ENCODE results near the gene CUBN. TPM values are rescaled to one million over a fixed set of nuclear protein-coding genes. Genes with fewer than 3 reads are reported as not detected.

Gene CUBN
- total and polyA plus RNA-seq, 2 of the 13 experiments (the other 11 are each of a cell fraction or from before 2014, with no cell fraction given), result 0.27 to 0.32 TPM

DNA sequence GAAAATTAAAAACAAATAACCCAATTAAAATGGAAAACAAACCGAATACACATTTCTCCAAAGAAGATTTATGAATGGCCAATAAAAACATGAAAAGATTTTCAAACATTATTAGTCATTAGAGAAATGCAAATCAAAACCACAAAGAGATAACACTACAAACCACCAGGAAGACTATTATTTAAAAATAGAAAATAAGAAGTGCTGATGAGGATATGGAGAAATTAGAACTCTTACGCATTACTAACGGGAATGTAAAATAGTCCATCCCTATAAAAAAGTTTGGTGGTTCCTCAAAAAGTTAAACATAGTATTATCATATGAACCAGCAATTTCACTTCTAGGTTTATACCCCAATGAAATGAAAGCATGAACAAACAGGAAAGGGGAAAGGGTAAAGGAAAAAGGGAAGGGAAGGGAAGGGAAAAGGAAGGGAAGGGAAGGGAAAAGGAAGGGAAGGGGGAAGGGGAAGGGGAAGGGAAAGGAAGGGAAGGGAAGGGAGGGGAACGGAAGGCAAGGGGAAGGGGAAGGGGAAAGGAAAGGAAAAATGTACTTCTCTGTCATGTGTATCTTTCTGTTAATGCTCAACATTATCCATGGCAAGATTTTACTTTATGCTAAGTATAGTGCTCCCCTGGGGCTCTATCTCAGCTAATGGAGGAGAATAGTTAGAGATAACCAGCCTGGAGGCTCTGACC, 187.1 kb downstream of the CUBN start:
- no TSS peak for BruUV-seq (replicated peaks)
- CTCF ChIA-PET (ENCODE audit: low intra/inter-chr PET ratio, low total read pairs), result no interaction called here
- intact Hi-C loops (cut with micrococcal nuclease; ENCODE audit: unreplicated experiment), result no loop called here

DNA sequence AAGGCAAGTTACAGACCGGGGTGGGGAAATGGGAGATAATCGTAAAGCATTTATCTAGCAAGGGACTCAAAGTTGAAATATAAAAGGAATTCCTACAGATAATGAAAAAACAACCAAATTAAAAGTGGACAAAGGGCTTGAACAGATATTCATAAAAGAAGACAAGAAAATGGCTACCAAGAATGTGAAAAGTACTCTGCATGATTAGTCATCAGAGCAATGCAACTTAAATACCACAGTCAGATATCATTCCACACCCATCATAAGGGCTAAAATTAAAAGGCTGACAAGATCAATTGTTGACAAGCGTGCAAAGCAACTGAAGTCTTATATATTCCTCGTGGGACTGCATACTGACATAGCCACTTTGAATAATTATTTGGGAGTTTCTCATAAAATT, 187.7 kb downstream of the CUBN start:
- DNase-seq (ENCODE audit: low spot score), result no peak
- Histone ChIP-seq H3K27ac (ENCODE audit: extremely low read length, insufficient read depth, low read length) (no peak overlapping the region), H4K20me1 (ENCODE audit: insufficient read depth, low read length) (no peaks in the 10 kb centered on the region), H3K4me1 (ENCODE audit: insufficient read depth, low read length) (no peaks in the 10 kb centered on the region), H3K27me3 (ENCODE audit: control insufficient read depth in 1 of 2, insufficient read depth in 2 of 2, low read length in 2 of 2) (no peaks in the 10 kb centered on the region), H2AFZ (ENCODE audit: low read length) (no peak overlapping the region), H3K9ac (ENCODE audit: insufficient read depth, low read depth, low read length) (no peak overlapping the region), H3K4me2 (ENCODE audit: low read depth, low read length) (no peak overlapping the region), H3K9me3 (ENCODE audit: low read length) (no peaks in the 10 kb centered on the region), H3K4me3 (replicated peaks in 1 of 3; ENCODE audit: insufficient read depth in 1 of 3, low read depth in 2 of 3, low read length in 3 of 3) (no peak overlapping the region), H3K36me3 (replicated peaks in 1 of 2; ENCODE audit: control insufficient read depth in 1 of 2, insufficient read depth in 2 of 2, low read length in 2 of 2) (no peaks in the 10 kb centered on the region), H3K79me2 (ENCODE audit: insufficient read depth, low read length) (no peaks in the 10 kb centered on the region)
- in situ Hi-C loops (cut with HindIII; ENCODE audit: extremely low pct_ligation_motif_present, low pct_unique_long_range_greater_than_20kb) (no loop called here), intact Hi-C loops (cut with micrococcal nuclease; ENCODE audit: unreplicated experiment) (loop anchor here (1.0 kb wide), 1 partner anchor 26 kb away; no protein-coding TSS in a partner anchor)
- CTCF ChIA-PET (ENCODE audit: low intra/inter-chr PET ratio, low total read pairs), result no interaction called here
- no peak for TF ChIP-seq TBX2 (CRISPR knock-in tag; IDR thresholded peaks at IDR 0.05; ENCODE audit: borderline replicate concordance)
- TF ChIP-seq ZNF7 (CRISPR knock-in tag; IDR thresholded peaks at IDR 0.05), result 0 out of 2 replicates have a peak, but pooled peaks have one; percentile 33
- no peak for TF ChIP-seq PREB (CRISPR knock-in tag; IDR thresholded peaks at IDR 0.05)
- no peak for FAIRE-seq
- BruUV-seq (replicated peaks), result no TSS peak
- no peak for ATAC-seq
- 43% methylated on average over 4 of the region's 4 CpGs for WGBS (ENCODE audit: low lambda C conversion rate)
- POLR2A ChIA-PET, result no interaction called here

More for the DNA sequence above, 187.1 kb downstream of the CUBN start:
- Histone ChIP-seq H3K36me3 (replicated peaks in 1 of 2; ENCODE audit: control insufficient read depth in 1 of 2, insufficient read depth in 2 of 2, low read length in 2 of 2) (no peaks in the 10 kb centered on the region), H3K27me3 (ENCODE audit: control insufficient read depth in 1 of 2, insufficient read depth in 2 of 2, low read length in 2 of 2) (no peaks in the 10 kb centered on the region), H3K4me2 (ENCODE audit: low read depth, low read length) (no peak overlapping the region), H3K27ac (ENCODE audit: extremely low read length, insufficient read depth, low read length) (no peak overlapping the region), H3K79me2 (ENCODE audit: insufficient read depth, low read length) (no peaks in the 10 kb centered on the region), H4K20me1 (ENCODE audit: insufficient read depth, low read length) (no peaks in the 10 kb centered on the region), H2AFZ (ENCODE audit: low read length) (no peak overlapping the region), H3K4me3 (replicated peaks in 1 of 3; ENCODE audit: insufficient read depth in 1 of 3, low read depth in 2 of 3, low read length in 3 of 3) (no peak overlapping the region), H3K9me3 (ENCODE audit: low read length) (no peaks in the 10 kb centered on the region), H3K9ac (ENCODE audit: insufficient read depth, low read depth, low read length) (no peak overlapping the region), H3K4me1 (ENCODE audit: insufficient read depth, low read length) (no peaks in the 10 kb centered on the region)
- TF ChIP-seq ARHGAP35 (CRISPR knock-in tag; IDR thresholded peaks at IDR 0.05; ENCODE audit: borderline replicate concordance), result no peak
- TF ChIP-seq PCBP1 (IDR thresholded peaks at IDR 0.05; ENCODE audit: borderline replicate concordance, low read depth, low read length), result 0 out of 2 replicates have a peak, but pooled peaks have one; percentile 38
- TF ChIP-seq, protein P1, sequence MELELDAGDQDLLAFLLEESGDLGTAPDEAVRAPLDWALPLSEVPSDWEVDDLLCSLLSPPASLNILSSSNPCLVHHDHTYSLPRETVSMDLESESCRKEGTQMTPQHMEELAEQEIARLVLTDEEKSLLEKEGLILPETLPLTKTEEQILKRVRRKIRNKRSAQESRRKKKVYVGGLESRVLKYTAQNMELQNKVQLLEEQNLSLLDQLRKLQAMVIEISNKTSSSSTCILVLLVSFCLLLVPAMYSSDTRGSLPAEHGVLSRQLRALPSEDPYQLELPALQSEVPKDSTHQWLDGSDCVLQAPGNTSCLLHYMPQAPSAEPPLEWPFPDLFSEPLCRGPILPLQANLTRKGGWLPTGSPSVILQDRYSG (CRISPR knock-in tag; IDR thresholded peaks at IDR 0.05), result no peak
- TF ChIP-seq PCBP2 (optimal IDR thresholded peaks at IDR 0.05; ENCODE audit: low read depth, low read length, poor library complexity, severe bottlenecking), result peak; percentile 76
- TF ChIP-seq SAP130 (CRISPR knock-in tag; IDR thresholded peaks at IDR 0.05; ENCODE audit: low read depth), result no peak
- TF ChIP-seq HNRNPK (IDR thresholded peaks at IDR 0.05; ENCODE audit: low read depth, low read length, poor library complexity, severe bottlenecking), result peak; percentile 94
- POLR2A ChIA-PET, result no interaction called here
- DNase-seq (ENCODE audit: low spot score), result no peak
- in situ Hi-C loops (cut with HindIII; ENCODE audit: extremely low pct_ligation_motif_present, low pct_unique_long_range_greater_than_20kb), result no loop called here
- 49% methylated on average over 4 of the region's 4 CpGs for WGBS (ENCODE audit: low lambda C conversion rate)
- no peak for FAIRE-seq
- ATAC-seq, result no peak
